ENCODE data around the gene KCNQ5.

DNA sequence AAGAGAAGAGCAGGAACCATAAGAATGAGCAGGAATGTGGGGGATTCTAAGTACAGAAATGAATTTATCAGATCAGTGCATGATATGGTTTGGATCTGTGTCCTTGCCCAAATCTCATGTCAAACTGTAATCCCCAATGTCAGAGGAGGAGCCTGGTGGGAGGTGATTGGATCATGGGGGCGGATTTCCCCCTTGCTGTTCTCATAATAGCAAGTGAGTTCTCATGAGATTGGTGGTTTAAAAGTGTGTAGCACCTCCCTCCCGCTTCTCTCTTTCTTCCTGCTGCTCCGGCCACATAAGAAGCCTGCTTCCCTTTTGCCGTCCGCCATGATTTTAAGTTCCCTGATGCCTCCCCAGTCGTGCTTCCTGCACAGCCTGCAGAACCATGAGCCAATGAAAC, 554.2 kb downstream of the KCNQ5 start:
- TF ChIP-seq, protein P1, sequence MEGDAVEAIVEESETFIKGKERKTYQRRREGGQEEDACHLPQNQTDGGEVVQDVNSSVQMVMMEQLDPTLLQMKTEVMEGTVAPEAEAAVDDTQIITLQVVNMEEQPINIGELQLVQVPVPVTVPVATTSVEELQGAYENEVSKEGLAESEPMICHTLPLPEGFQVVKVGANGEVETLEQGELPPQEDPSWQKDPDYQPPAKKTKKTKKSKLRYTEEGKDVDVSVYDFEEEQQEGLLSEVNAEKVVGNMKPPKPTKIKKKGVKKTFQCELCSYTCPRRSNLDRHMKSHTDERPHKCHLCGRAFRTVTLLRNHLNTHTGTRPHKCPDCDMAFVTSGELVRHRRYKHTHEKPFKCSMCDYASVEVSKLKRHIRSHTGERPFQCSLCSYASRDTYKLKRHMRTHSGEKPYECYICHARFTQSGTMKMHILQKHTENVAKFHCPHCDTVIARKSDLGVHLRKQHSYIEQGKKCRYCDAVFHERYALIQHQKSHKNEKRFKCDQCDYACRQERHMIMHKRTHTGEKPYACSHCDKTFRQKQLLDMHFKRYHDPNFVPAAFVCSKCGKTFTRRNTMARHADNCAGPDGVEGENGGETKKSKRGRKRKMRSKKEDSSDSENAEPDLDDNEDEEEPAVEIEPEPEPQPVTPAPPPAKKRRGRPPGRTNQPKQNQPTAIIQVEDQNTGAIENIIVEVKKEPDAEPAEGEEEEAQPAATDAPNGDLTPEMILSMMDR (IDR thresholded peaks at IDR 0.05) = no peak
- TF ChIP-seq POLR2A (IDR thresholded peaks at IDR 0.05) = no peak
